CD4-positive, alpha-beta T cell treated with Interleukin-6 at 100 ng/mL for 8 hours (primary cell): ENCODE measurements around the gene SMC6.

ENCODE experiments used
- DNase-seq: peaks from one replicate; pipeline ENCODE4 v3.0.0-alpha.2; 2020; ENCODE audit warnings: mixed read lengths, low spot score

SMC6 gene

DNA sequence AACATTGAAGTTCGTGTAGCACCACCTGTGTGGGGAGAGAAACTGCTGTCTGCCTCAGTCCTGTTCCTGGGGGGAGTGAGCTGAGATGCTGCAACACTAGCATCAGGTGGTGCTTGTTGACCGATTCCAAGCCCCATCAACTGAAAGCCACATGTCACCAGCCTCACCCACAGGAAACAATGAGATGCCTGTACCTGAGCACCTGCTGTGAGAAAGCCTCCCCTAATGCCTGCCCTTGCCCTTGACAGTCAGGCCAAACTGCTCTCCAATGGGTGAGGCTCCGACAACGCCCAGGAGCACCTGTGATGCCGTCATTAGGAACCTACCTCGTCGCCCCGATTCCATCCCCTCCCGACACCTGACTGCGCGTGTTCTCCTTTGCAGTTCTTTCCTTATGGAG is 104.6 kb downstream of the SMC6 start:
- no peak for DNase-seq

GRCh38 chr2:17648581-17648980 is 105.0 kb downstream of the SMC6 start:
- no peak for DNase-seq

GRCh38 chr2:17646838-17647701 is 106.5 kb downstream of the SMC6 start:
- DNase-seq = no peak

- DNase-seq = peak; percentile 42
Observed at GRCh38 chr2:17646081-17646554, 107.5 kb downstream of the SMC6 start.

DNA sequence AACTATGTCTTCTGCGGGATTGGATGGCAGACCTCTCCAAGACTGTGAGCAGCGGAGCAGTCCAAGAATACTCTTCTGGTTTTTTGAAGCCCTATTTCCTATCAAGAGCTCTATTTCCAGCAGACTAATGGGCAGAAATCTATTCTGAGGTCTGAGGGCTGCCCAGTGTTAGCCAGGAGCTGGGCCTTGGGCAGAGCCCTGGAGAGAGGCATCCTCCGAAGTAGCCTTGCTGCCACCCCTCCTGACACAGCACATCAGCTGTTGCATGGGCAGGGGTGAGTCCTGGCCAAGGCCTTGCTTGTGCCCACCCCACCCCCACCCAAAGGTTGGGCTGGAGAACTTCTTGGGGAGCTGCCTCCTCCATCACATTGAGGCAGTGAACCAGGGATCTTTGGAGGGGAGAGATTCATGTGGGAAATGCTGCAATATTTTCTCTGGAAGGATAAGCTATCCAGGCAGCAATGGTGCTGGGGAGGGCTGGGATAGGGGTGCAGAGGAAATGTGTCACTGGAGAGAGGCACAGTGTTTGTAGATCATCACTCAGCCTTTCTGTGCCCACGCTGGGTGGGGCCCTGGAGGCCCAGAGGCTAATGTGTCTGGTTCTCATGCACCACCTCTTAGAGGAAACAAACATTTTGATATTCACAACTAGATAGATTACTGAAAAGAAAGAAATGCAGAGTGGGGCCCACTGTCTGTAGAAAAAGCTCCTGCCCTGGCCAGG is 108.5 kb downstream of the SMC6 start:
- DNase-seq = no peak

DNA sequence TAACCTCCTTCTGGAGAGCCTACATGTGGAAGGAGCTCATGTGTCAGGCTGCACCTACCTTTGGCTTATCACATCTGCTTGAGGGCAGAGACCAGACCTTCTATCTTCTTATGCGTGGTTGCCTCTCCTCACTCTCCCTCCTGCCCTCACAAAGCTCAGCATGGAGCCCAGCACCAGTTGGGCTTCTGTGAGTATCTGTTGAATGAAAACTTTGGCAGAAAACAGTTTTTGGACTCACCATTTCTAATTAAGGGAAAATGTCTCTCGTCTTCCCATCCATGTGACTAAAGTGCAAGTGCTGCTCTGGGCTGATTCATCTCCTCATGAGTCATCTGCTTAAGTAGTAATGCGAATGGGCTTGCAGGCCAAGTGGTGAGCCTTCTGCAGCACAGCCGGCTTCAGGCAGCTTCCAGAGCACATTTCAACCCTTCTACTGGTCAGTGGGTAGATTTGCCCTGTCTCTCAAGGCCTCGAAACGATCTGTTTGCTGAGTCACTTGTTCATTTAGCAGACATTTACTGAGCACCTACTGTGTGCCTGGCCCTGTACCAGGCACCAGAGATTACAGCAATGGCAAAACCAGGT is 110.5 kb downstream of the SMC6 start:
- no peak for DNase-seq

DNA sequence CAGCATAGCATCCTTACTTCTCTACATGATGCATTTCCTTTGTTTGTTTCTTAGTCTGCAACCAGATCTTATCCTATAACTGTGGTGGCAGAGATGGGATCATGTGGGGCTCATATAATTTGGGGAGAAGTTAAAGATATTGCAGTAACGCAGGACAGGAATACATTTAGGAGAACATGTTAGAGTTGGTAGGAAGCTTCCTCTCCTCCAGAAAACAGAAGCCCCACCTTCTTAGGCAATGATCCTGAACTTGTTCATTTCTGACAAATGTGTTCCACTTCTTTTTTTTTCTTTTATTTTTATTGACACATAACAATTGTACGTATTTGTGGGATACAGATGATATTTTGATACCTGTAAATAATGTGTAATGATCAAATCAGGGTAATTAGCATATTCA is 113.2 kb downstream of the SMC6 start:
- no peak for DNase-seq

DNA sequence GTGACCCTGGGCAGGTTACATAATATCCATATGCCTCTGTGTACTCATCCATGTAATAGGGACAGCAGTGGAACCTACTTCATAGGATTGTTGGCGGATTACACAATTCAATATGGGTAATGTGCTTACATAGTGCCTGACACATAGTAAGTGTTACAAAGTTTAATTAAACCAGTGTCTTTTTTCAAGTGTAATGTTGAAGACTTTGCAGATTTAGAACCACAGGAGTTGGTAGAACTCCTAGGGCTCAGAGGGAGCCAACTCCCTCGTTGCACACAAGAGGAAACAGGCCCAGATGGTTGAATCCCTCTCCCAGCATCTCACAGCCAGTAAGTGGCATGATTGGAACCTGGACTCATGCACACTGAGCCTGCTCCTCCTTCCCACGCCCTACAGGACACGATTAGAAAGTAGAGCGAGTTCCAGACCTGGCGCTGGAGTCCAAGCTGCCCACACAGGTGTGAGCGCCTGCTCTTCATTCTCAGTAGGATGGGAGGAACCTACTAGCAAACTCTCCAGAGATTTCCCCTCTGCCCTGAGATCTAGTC is 115.3 kb downstream of the SMC6 start:
- DNase-seq = no peak

DNA sequence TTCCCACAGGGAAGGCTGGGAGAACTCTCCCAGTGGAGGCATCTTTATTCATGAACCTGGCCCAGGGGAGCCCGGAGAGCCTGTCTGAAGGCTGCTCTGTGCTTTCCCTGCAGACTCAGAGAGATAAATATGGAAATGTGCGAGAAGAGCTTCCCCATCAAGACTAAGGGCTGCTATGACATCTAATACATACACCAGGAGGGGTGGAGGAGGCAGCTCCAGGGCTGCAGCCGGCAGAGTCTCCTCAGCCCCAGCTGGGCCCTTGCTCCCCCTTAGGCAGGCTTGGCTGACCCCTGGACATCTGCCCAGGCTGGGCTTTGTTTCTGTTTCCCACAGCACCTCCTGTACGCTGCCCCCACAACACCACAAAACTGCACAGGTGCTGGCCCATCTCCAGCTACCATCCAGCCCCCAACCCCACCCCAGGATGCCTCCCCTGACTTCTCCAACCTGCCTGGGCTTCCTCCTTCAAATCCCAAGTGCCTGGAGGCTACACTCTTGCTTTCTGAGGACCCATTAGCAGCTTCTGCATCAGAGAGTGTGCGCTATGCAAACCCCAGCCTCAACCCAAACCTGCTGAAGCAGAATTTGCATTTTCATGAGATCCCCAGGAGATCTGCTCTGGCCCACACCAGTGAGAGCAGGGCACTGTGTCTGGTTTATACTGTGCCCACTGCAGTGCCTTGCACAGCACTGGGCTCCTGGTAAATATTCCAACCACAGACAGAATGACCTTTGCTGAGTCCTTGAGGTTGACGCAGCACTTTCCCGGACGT is 116.3 kb downstream of the SMC6 start:
- no peak for DNase-seq

- no peak for DNase-seq
Observed at GRCh38 chr2:17636257-17636656, 117.4 kb downstream of the SMC6 start.

- no peak for DNase-seq
Observed at GRCh38 chr2:17634997-17635396, 118.6 kb downstream of the SMC6 start.

GRCh38 chr2:17630089-17630488 is 123.5 kb downstream of the SMC6 start:
- DNase-seq = no peak

DNA sequence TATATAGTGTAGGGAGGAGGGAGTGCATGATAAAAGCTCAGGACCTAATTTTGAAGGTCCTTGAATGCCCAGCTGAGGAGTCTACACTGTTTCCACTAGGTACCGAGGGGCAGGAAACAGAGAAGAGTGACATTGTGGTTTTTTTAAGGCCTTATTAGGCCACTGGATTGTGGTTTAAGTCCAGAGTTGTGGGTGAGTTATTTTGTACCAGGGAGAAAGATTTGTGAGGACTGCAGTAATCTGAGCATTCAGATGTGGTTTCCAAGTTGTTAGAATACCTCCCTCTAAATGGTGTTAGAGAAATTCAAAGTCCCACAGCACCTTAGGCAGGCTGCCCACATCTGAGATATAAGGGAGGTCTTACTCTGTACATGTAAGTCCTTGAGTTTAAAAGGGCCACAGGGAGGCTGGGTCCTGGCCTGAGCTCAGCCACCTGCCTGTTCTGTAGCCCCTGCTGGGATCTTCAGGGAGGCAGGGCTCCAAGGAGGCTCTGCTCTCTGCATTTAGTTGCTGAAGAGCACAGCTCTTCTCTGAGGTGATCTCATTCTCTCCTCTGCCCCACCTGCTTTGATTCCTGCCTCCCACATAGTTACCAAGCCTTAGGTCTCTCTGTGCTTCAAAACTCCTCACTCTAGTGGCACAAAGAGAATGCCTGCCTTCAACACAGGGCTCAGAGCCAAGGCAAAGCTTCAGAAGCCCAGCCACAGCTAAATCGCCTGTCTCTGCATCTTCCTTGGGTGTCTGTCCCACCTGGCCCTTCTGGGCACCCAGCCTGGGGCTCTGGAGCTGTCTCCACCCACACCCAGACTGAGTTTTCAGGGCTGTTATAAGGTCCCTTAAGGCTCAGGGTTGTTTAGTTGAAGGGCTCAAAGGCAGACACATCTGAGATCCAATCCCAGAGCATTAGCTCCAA is 125.0 kb downstream of the SMC6 start:
- DNase-seq = no peak

DNA sequence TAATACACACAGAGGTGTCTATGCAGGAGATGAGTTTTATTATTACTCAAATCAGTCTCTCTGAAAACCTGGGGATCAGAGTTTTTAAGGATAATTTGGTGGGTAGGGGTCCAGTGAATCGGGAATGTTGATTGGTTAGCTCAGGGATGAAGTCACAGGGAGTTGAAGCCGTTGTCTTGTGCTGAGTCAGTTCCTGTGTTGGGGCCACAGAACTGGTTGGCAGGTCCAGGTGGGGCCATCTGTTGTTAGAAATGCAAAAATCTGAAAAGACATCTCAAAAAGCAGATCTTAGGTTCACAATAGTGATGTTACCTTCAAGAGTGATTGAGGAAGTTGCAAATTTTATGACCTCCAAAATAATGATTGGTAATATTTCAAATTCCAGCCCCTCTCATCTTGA is 126.2 kb downstream of the SMC6 start:
- no peak for DNase-seq

GRCh38 chr2:17626986-17627385 is 126.6 kb downstream of the SMC6 start:
- DNase-seq = no peak

- DNase-seq = no peak
Observed at GRCh38 chr2:17625446-17625845, 128.2 kb downstream of the SMC6 start.

GRCh38 chr2:17621781-17622180 is 131.8 kb downstream of the SMC6 start:
- DNase-seq = no peak

- DNase-seq = no peak
Observed at GRCh38 chr2:17620841-17621240, 132.8 kb downstream of the SMC6 start.

DNA sequence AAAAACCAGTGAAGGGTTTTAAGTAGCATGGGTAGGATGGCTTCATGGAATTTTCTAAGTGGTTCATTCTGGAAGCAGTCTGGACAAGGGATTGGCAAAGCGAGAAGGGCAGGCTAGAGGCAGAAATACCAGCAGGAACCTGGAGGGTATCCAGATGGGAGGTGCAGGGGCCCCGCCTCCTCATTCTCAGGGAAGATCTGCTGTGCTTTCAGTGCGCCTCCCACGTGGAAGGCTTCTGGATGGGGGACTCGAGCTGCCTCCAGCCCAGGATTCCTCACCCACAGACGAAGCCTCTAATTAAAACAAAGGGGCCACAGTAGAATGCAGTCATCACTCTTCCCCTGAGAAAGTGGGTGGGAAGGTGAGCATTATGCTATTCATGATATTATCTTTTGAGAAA is 133.3 kb downstream of the SMC6 start:
- no peak for DNase-seq

DNA sequence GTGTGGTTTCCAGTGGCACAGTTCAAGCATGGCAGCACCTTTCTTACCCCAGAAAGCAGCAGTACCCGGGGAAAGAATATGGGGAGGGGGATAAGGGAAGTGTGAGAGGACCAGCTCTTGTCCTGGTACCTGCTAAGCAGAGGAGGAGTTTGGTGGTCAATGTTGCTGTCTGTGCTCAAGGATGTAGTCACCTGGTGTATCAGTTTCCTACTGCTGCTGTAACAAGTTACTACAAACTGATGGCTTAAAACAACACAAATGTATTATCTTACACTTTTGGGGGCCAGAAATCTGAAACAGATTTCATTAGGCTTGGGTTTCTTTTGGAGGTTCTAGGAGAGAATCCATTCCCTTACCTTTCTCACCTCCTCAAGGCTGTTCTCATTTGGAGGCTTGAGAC is 135.7 kb downstream of the SMC6 start:
- DNase-seq = no peak

DNA sequence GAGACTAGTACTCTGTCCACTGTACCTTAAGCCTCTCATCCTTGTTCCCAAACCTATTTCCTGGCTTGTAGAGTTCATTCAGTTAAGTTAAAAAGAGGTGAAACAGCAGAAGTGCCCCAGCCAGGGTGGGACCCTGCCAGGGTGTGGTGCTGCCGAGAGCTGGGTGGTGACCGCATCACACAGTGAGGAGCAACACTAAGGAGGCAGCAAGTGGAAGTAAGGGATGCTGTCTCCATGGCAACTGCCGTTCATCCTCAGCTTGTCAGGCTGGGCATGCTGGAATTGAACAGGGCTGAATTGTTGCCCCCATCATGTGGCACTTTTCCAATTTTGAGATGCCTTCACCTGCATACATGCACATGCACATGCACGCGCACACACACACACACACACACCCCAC is 136.1 kb downstream of the SMC6 start:
- DNase-seq = no peak
